CD14-positive monocyte (primary cell): Measurements from ENCODE around the gene LRTM2. TPM values are rescaled to one million over a fixed set of nuclear protein-coding genes. Genes with fewer than 3 reads are reported as not detected.
A peak's percentile ranks its signal among the peaks of the same experiment; 100 is the strongest.

Experiments used
- DNase-seq, 3 donors: peaks; one replicate each; pipeline ENCODE4 v3.0.0-alpha.2; 2011 to 2022
- H2AFZ ChIP-seq: 2 replicates; pipeline ENCODE4 v1.6.0; 2012; ENCODE audit warnings: mild to moderate bottlenecking, low read depth, low read length, inconsistent platforms; ENCODE audit not compliant: insufficient read depth, poor library complexity, severe bottlenecking
- H3K27ac ChIP-seq, 2 donors: 1 replicate in 1 of 2; 2 replicates in 1 of 2; pipeline ENCODE4 v1.5.1; 2012 to 2013; ENCODE audit warnings: low read length in 2 of 2, control low read depth in 1 of 2, inconsistent platforms in 1 of 2, low read depth in 1 of 2, mild to moderate bottlenecking in 1 of 2
- H3K27me3 ChIP-seq, 2 donors: one replicate each; pipeline versions ENCODE4 v1.6.0 to v1.6.1; 2011 to 2013; ENCODE audit warnings: low read length in 2 of 2; ENCODE audit not compliant: control insufficient read depth in 2 of 2, insufficient read depth in 2 of 2
- H3K36me3 ChIP-seq, 2 donors: replicated peaks in 1 of 2; 1 replicate in 1 of 2; 2 replicates in 1 of 2; pipeline versions ENCODE4 v1.5.1 to v1.6.1; 2012 to 2013; ENCODE audit warnings: low read length in 2 of 2, control low read depth in 1 of 2, inconsistent platforms in 1 of 2, mild to moderate bottlenecking in 1 of 2; ENCODE audit not compliant: insufficient read depth in 2 of 2, control insufficient read depth in 1 of 2
- H3K4me1 ChIP-seq, 2 donors: 1 replicate in 1 of 2; 2 replicates in 1 of 2; pipeline versions ENCODE4 v1.5.1 to v1.6.1; 2012 to 2013; ENCODE audit warnings: low read length in 2 of 2, control low read depth in 1 of 2, inconsistent platforms in 1 of 2, mild to moderate bottlenecking in 1 of 2, moderate library complexity in 1 of 2; ENCODE audit not compliant: insufficient read depth in 2 of 2, control insufficient read depth in 1 of 2
- H3K4me2 ChIP-seq: replicated peaks from 2 replicates; pipeline ENCODE3; 2012; ENCODE audit warnings: low read length, moderate library complexity, mild to moderate bottlenecking; ENCODE audit not compliant: poor library complexity, severe bottlenecking; ENCODE audit errors: extremely low read depth
- H3K4me3 ChIP-seq, 3 experiments: fragments of 200-600 bp in 1 of 3; sonication (generic) in 1 of 3; replicated peaks in 1 of 3; 1 replicate in 2 of 3; 2 replicates in 1 of 3; pipeline ENCODE4 v1.5.1; 2011 to 2013; ENCODE audit warnings: low read length in 3 of 3, mild to moderate bottlenecking in 3 of 3, control low read depth in 2 of 3, low read depth in 2 of 3, inconsistent platforms in 1 of 3, moderate library complexity in 1 of 3
- H3K79me2 ChIP-seq: 2 replicates; pipeline ENCODE4 v1.6.0; 2012; ENCODE audit warnings: mild to moderate bottlenecking, control low read depth, inconsistent platforms, low read length, moderate library complexity; ENCODE audit not compliant: insufficient read depth
- H3K9ac ChIP-seq: 2 replicates; pipeline ENCODE4 v1.6.0; 2017; ENCODE audit warnings: low read length, mild to moderate bottlenecking; ENCODE audit not compliant: insufficient read depth, poor library complexity, severe bottlenecking
- H3K9me3 ChIP-seq, 2 donors: replicated peaks in 1 of 2; 1 replicate in 1 of 2; 2 replicates in 1 of 2; pipeline versions ENCODE4 v1.5.1 to v1.6.1; 2012 to 2013; ENCODE audit warnings: low read length in 2 of 2, control low read depth in 1 of 2; ENCODE audit not compliant: control insufficient read depth in 1 of 2, insufficient read depth in 1 of 2
- H4K20me1 ChIP-seq: 2 replicates; pipeline ENCODE4 v1.6.0; 2012; ENCODE audit warnings: mild to moderate bottlenecking, low read length, control low read depth, moderate library complexity; ENCODE audit not compliant: insufficient read depth
- H3K27ac Mint-ChIP-seq, 7 donors: one replicate each; pipeline ENCODE4 v1.8.0; 2020; ENCODE audit warnings: mild to moderate bottlenecking in 7 of 7, mixed read lengths in 7 of 7, moderate library complexity in 6 of 7, inconsistent platforms in 2 of 7
- H3K27me3 Mint-ChIP-seq, 3 donors: one replicate each; pipeline ENCODE4 v1.8.0; 2021 to 2022; ENCODE audit warnings: low read depth in 3 of 3, mild to moderate bottlenecking in 3 of 3, mixed read lengths in 3 of 3, moderate library complexity in 3 of 3, inconsistent platforms in 1 of 3
- H3K36me3 Mint-ChIP-seq, 2 donors: one replicate each; pipeline ENCODE4 v1.8.0; 2020; ENCODE audit warnings: mixed read lengths in 2 of 2, inconsistent platforms in 1 of 2, mild to moderate bottlenecking in 1 of 2
- H3K4me1 Mint-ChIP-seq: one replicate; pipeline ENCODE4 v1.8.0; 2020; ENCODE audit warnings: mild to moderate bottlenecking, mixed read lengths
- H3K4me3 Mint-ChIP-seq, 2 donors: one replicate each; pipeline ENCODE4 v1.8.0; 2020; ENCODE audit warnings: mild to moderate bottlenecking in 2 of 2, mixed read lengths in 2 of 2, moderate library complexity in 1 of 2
- H3K9me3 Mint-ChIP-seq, 7 donors: one replicate each; pipeline ENCODE4 v1.8.0; 2020 to 2022; ENCODE audit warnings: mixed read lengths in 7 of 7, mild to moderate bottlenecking in 6 of 7, moderate library complexity in 6 of 7, inconsistent platforms in 2 of 7
- CTCF ChIP-seq: fragments of 200-600 bp; IDR thresholded peaks from one replicate; pipeline ENCODE4 v1.8.0; 2022; ENCODE audit warnings: antibody characterized with exemption, mild to moderate bottlenecking
- WGBS: methylation state at CpG from one replicate; pipeline ENCODE4 v1.1.5; 2013; ENCODE audit warnings: missing lambda C conversion rate; ENCODE audit not compliant: insufficient coverage; 5-methylcytosine and 5-hydroxymethylcytosine counted together
- intact Hi-C, 2 donors: fragments of 100-400 bp; cut with micrococcal nuclease; formaldehyde crosslinking; loops; one replicate each; pipeline versions ENCODE4 v1.15.0 to v1.15.1; 2023
- polyA plus RNA-seq, 3 donors: library from polyadenylated mRNA; depleted of rRNA in 1 of 3; unstranded in 2 of 3; stranded (reverse) in 1 of 3; fragments of 300-500 nt in 2 of 3; fragments of >200 nt in 1 of 3; fragmentation: Illumina TruSeq in 2 of 3; gene quantifications; 1 replicate in 2 of 3; 2 replicates in 1 of 3; pipeline ENCODE4 v1.2.3, GENCODE V29; 2012 to 2021

The LRTM2 gene
- polyA plus RNA-seq, 3 donors, result not detected

GRCh38 chr12:1787714-1788113 is 32.7 kb upstream of the LRTM2 start:
- 94% methylated on average over 5 of the region's 6 CpGs for WGBS
- Histone ChIP-seq H3K79me2 (no peaks in the 10 kb centered on the region), H3K4me1 (no peaks in the 10 kb centered on the region), H2AFZ (no peak overlapping the region), H3K9ac (no peak overlapping the region), H3K4me3 (no peak overlapping the region), H3K9me3 (no peaks in the 10 kb centered on the region), H3K27me3 (no peaks in the 10 kb centered on the region), H3K27ac (no peak overlapping the region), H3K36me3 (peaks cover 45 to 63% of the 10 kb centered on the region in 2 donors), H3K4me2 (no peak overlapping the region), H4K20me1 (no peaks in the 10 kb centered on the region)
- intact Hi-C loops, result no loop called here
- Mint-ChIP-seq H3K4me1 (peaks cover 15% of the 10 kb centered on the region), H3K27ac (no peak overlapping the region), H3K9me3 (no peaks in the 10 kb centered on the region), H3K4me3 (no peak overlapping the region), H3K27me3 (no peaks in the 10 kb centered on the region), H3K36me3 (peaks cover 44 to 50% of the 10 kb centered on the region in 2 donors)
- DNase-seq, result no peak
- no peak for TF ChIP-seq CTCF

- H3K4me3 ChIP-seq, result no peak overlapping the region
- Mint-ChIP-seq H3K9me3 (no peaks in the 10 kb centered on the region), H3K4me1 (peaks cover 15% of the 10 kb centered on the region), H3K36me3 (peaks cover 21 to 31% of the 10 kb centered on the region in 2 donors), H3K27me3 (no peaks in the 10 kb centered on the region), H3K4me3 (peak overlapping the region in 1 of 2 donors; percentile 21), H3K27ac (no peak overlapping the region)
- no peak overlapping the region for H3K4me2 ChIP-seq
- H4K20me1 ChIP-seq, result no peaks in the 10 kb centered on the region
- no peaks in the 10 kb centered on the region for H3K27me3 ChIP-seq
- H2AFZ ChIP-seq, result no peak overlapping the region
- no peaks in the 10 kb centered on the region for H3K79me2 ChIP-seq
- H3K9ac ChIP-seq, result no peak overlapping the region
- H3K9me3 ChIP-seq, result no peaks in the 10 kb centered on the region
- 20% methylated on average over 1 of the region's 7 CpGs for whole genome bisulfite sequencing
- no peak overlapping the region for H3K27ac ChIP-seq
- no peak for TF ChIP-seq CTCF
- H3K36me3 ChIP-seq, result peaks cover 24 to 35% of the 10 kb centered on the region in 2 donors
- no peak for DNase-seq
- intact Hi-C loops, result no loop called here
- H3K4me1 ChIP-seq, result peaks cover under 1 to 2% of the 10 kb centered on the region in 2 donors
Observed at GRCh38 chr12:1790444-1790843, 29.9 kb upstream of the LRTM2 start.
